AG10803 (cell line): ENCODE data around the gene STRN3.
"Not testable (repeated sequence)": the region's sequence is repeated elsewhere in the genome, so short reads cannot be mapped to it uniquely, and the experiment has no call there.

Experiments used
- DNase-seq: peaks from one replicate; pipeline ENCODE4 v3.0.0; 2010; ENCODE audit warnings: low read depth
- H3K4me3 ChIP-seq: 2 replicates; pipeline ENCODE4 v1.5.1; 2011; ENCODE audit warnings: mild to moderate bottlenecking, low read length, control low read depth
- TF ChIP-seq, protein P1 (sequence below): conservative IDR thresholded peaks from 2 replicates; pipeline ENCODE4 v1.5.1; 2011; ENCODE audit warnings: mild to moderate bottlenecking, low read length, control low read depth, inconsistent platforms

The STRN3 gene

DNA sequence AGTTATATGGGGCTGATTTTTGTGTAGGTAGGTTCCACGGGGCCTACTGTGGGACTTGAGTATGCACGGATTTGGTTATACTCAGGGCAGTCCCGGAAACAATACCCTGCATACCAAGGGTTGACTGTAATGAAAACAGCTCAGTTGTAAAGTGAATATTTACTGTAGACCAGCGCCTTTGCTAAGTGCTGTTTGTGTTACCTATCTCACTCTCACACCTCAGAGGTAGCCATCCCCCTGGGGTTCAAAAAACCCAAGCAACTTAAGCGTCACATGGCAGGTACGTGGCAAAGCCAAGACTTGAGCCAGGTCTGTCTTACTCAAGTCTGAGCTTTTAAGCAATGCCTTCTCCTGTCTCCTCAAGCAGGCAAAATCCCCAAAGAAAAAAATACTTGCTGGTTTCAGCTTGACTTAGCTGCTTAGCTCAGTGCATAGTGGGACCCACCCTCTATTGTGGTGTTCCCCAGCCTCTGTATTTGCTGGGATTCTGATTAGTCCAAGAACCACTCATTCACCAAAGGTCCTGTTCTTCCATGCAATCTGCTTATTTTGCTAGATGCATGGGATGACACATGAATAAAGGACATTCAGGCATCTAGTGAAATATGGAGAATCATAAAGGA lies 34.2 kb upstream of the STRN3 start:
- no peak for DNase-seq
- TF ChIP-seq, protein P1, sequence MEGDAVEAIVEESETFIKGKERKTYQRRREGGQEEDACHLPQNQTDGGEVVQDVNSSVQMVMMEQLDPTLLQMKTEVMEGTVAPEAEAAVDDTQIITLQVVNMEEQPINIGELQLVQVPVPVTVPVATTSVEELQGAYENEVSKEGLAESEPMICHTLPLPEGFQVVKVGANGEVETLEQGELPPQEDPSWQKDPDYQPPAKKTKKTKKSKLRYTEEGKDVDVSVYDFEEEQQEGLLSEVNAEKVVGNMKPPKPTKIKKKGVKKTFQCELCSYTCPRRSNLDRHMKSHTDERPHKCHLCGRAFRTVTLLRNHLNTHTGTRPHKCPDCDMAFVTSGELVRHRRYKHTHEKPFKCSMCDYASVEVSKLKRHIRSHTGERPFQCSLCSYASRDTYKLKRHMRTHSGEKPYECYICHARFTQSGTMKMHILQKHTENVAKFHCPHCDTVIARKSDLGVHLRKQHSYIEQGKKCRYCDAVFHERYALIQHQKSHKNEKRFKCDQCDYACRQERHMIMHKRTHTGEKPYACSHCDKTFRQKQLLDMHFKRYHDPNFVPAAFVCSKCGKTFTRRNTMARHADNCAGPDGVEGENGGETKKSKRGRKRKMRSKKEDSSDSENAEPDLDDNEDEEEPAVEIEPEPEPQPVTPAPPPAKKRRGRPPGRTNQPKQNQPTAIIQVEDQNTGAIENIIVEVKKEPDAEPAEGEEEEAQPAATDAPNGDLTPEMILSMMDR: no peak
- H3K4me3 ChIP-seq: no peak overlapping the region

DNA sequence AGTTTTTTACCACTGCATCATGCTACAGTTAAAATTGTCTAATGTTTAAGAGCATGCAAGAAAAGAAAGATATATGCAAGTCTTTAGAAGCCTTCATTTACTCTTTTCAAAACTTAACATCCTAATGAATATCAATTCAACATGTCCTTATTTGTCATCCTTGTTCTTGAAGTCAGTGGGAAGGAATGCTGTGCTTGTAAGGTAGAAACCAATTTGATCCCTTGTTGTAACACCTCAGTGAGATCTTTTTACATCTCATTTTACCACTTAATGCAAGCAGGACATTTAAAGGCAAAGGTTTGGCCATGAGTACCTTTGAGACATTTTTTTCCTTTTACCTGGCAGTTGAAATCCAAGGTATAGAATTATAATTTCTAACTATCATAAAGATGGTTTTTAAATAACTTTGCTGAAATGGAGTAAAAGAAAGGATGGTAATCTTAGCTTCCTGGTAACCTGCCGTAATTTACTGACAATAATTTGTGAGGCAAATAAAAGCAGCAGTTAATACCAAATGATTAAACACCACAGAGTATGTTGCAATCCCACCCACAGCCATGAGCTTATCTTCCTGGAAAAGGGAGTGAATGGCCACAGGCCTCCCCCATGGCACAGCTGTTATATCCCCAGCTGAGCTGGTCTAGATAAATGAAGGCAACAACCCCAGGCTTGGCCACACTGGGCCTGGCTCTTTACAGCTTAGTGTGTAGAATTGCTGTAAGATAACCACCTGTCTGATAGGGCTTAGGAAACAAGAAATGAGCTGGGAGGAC lies 33.2 kb upstream of the STRN3 start:
- no peak overlapping the region for H3K4me3 ChIP-seq
- peak; percentile 79 for DNase-seq
- TF ChIP-seq, protein P1: no peak

DNA sequence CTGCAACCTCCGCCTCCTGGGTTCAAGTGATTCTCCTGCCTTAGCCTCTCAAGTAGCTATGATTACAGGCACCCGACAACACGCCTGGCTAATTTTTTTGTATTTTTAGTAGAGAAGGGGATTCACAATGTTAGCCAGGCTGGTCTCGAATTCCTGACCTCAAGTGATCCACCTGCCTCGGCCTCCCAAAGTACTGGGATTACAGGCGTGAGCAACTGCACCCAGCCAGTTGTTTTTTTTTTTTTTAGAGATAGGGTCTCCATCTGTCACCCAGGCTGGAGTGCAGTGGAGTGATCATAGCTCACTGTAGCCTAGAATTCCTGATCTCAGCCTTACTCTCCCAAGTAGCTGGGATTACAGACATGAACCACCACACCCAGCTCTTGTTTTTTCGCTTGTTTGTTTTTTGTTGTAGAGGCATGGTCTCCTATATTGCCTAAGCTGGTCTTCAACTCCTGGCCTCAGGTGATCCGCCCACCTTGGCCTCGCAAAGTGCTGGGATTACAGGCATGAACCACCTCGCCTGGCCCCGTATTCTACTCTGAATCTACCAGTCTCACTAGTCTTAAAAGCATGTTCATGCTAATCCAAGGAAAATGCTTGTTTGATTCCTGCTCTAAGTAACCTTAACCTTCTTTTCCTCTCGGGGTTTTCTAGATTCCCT lies 31.7 kb upstream of the STRN3 start:
- TF ChIP-seq, protein P1: no peak
- H3K4me3 ChIP-seq: no peak overlapping the region
- DNase-seq: no peak

DNA sequence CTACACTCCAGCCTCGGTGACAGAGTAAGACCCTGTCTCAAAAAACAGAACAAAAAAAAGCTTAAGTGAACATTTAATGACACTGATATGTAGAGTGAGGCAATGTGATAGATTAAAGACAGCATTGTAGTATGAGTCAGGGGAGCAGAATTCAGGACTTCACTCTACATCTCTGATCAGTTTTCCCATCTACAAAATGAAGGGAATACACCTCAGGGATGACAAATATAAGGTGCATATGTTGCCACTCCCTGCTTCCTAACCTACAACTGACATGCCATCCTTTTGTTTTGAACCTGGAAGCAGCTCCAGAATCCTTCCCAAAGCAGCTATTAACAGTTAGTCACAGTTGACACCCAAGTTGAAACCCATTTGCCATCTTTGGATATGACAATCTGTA lies 30.9 kb upstream of the STRN3 start:
- TF ChIP-seq, protein P1: no peak
- no peak overlapping the region for H3K4me3 ChIP-seq
- DNase-seq: no peak

DNA sequence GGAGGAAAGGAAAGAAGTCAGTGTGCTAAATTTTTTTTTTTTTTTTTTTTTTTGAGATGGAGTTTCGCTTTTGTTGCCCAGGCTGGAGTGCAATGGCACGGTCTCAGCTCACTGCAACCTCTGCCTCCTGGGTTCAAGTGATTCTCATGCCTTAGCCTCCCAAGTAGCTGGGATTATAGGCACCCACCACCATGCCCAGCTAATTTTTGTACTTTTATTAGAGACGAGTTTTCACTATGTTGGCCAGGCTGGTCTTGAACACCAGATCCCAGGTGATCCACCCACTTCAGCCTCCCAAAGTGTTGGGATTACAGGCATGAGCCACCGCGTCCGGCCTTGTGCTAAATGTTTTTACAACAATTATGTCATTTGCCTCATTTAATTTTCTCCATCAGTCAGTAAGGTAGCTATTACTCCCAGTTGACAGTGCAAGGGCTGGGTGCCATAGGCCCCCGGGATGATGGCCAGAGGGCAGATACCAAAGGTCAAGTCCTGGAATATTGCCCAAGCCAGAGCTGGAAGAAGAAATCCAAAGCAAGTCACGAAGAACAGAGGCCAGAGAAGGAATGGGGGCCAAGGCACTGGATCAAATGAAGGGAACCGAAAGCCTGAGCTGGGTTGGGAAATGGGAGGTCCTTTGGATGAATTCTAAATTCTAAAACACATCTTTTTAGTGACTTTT lies 26.9 kb upstream of the STRN3 start:
- H3K4me3 ChIP-seq: not testable (repeated sequence)
- DNase-seq: peak; percentile 50

DNA sequence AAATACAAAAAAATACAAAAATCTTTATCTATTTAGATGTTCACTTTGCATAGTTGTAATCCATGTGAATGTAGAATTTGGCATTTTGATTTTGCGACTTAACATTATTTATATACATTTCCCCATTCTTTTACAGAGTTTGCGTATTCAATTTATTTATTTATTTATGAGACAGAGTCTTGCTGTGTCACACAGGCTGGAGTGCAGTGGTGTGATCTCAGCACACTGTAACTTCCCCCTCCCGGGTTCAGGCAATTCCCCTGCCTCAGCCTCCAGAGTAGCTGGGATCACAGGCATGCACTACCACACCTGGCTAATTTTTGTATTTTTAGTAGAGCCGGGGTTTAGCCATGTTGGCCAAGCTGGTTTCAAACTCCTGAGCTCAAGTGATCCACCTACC lies 25.3 kb upstream of the STRN3 start:
- no peak for DNase-seq
- H3K4me3 ChIP-seq: no peak overlapping the region
- TF ChIP-seq, protein P1: no peak

DNA sequence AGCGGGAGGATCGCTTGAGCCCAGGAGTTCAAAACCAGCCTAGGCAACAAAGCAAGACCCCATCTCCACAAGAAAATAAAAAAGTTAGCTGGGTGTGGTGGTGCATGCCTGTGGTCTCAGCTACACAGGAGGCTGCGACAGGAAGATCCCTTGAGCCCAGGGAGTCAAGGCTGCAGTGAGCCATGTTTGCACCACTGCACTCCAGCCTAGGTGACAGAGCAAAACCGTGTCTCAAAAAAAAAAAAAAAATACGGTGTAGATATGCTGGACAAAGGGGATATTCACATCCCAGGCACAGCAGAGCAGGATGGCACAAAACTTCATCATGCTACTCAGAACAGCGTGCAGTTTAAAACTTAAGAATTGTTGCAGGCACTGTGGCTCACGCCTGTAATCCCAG lies 24.8 kb upstream of the STRN3 start:
- TF ChIP-seq, protein P1: no peak
- H3K4me3 ChIP-seq: no peak overlapping the region
- DNase-seq: no peak
